NCI-H2227 treated with DMSO at 0.1 percent for 48 hours (cell line): ENCODE results near the gene SEMA4G.

Experiments
- DNase-seq: peaks from one replicate; lab custom pipeline; 2025; lab: John Stamatoyannopoulos, UW

SEMA4G gene

GRCh38 chr10:100969187-100970075 lies at the start of gene SEMA4G:
Gene SEMA4G (plus strand): TSS chr10:100969504. CDS start chr10:100972913, 3,409 bp downstream.
- DNase-seq, result peak; percentile 34

- DNase-seq, result no peak
Observed at GRCh38 chr10:100923580-100923979, 45.7 kb upstream of the SEMA4G start.

GRCh38 chr10:100927266-100927665 lies 42.0 kb upstream of the SEMA4G start:
- DNase-seq, result no peak

GRCh38 chr10:100928039-100928438 lies 41.3 kb upstream of the SEMA4G start:
- no peak for DNase-seq

GRCh38 chr10:100930368-100930767 lies 38.9 kb upstream of the SEMA4G start:
- no peak for DNase-seq

- DNase-seq, result no peak
Observed at GRCh38 chr10:100934084-100934659, 35.1 kb upstream of the SEMA4G start.

- DNase-seq, result no peak
Observed at GRCh38 chr10:100939763-100940344, 29.4 kb upstream of the SEMA4G start.

GRCh38 chr10:100942229-100942628 lies 27.1 kb upstream of the SEMA4G start:
- DNase-seq, result no peak

- DNase-seq, result no peak
Observed at GRCh38 chr10:100943508-100943907, 25.8 kb upstream of the SEMA4G start.

GRCh38 chr10:100945754-100946153 lies 23.6 kb upstream of the SEMA4G start:
- DNase-seq, result no peak

- no peak for DNase-seq
Observed at GRCh38 chr10:100948916-100949315, 20.4 kb upstream of the SEMA4G start.

GRCh38 chr10:100960251-100960650 lies 9.1 kb upstream of the SEMA4G start:
- DNase-seq, result no peak

GRCh38 chr10:100962351-100963080 lies 6.8 kb upstream of the SEMA4G start:
- no peak for DNase-seq

GRCh38 chr10:100963826-100964225 lies 5.5 kb upstream of the SEMA4G start:
- DNase-seq, result no peak

- no peak for DNase-seq
Observed at GRCh38 chr10:100965820-100966219, 3.5 kb upstream of the SEMA4G start.

- no peak for DNase-seq
Observed at GRCh38 chr10:100966887-100967286, 2.4 kb upstream of the SEMA4G start.

GRCh38 chr10:100967332-100967731 lies 2.0 kb upstream of the SEMA4G start:
- no peak for DNase-seq

- DNase-seq, result no peak
Observed at GRCh38 chr10:100968062-100968736, 1.1 kb upstream of the SEMA4G start.

- no peak for DNase-seq
Observed at GRCh38 chr10:100968863-100969186, 479 bp upstream of the SEMA4G start.

GRCh38 chr10:100970076-100970913 lies 991 bp downstream of the SEMA4G start:
- DNase-seq, result no peak
